GM21528 (cell line): ENCODE measurements around the gene GRID2IP.
"Not testable (repeated sequence)": the region's sequence is repeated elsewhere in the genome, so short reads cannot be mapped to it uniquely, and the experiment has no call there.

Experiments used
- ATAC-seq: cut with Tn5 transposase; IDR thresholded peaks from one replicate; pipeline ENCODE4 v1.9.1; 2021; ENCODE audit warnings: mild to moderate bottlenecking, moderate library complexity; ENCODE audit not compliant: unreplicated experiment, low FRiP score

GRID2IP gene

GRCh38 chr7:6495597-6496262 is 55.5 kb downstream of the GRID2IP start:
- ATAC-seq: no peak

- ATAC-seq: no peak
Observed at GRCh38 chr7:6494365-6494764, 56.9 kb downstream of the GRID2IP start.

- no peak for ATAC-seq
Observed at GRCh38 chr7:6491194-6491593, 60.1 kb downstream of the GRID2IP start.

DNA sequence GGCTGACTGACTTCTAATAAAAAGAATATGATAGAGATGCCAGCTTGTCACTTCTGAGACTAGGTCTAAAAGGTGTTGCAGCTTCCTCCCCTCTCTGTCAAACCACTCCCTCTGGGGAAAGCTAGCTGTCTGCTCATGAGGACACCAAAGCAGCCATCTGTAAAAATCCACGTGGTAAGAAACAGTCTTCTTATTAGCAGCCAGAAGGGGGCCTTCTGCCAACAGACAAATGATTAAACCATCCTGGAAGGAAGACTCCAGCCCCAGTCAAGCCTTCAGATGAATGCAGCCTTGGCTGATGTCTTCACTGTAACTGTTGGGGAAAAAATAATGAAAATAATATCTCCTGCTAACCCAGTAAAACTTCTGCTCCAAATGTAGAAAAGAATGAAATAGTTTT is 61.6 kb downstream of the GRID2IP start:
- no peak for ATAC-seq

GRCh38 chr7:6487184-6487545 is 64.1 kb downstream of the GRID2IP start:
- no peak for ATAC-seq

- no peak for ATAC-seq
Observed at GRCh38 chr7:6486438-6487183, 64.7 kb downstream of the GRID2IP start.

- ATAC-seq: no peak
Observed at GRCh38 chr7:6482743-6483119, 68.5 kb downstream of the GRID2IP start.

DNA sequence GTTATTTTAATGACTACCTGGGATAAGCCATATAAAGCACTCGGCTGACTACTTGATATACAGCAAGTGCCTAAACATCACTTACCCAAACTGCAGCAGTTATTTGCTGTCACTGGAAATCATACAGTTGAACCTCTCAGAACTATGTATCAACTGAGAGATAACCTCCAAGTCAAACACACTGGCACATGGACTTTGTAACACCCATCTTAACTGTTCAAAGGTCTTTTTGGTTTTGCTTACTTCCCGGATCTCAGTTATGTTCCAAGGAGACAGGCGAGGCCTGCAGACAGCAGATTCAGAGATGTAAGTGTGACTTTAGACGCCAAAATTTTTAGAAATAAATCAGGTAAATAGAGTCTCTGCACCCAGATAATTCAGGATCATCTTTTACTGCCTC is 69.0 kb downstream of the GRID2IP start:
- ATAC-seq: no peak

- ATAC-seq: no peak
Observed at GRCh38 chr7:6481445-6481844, 69.8 kb downstream of the GRID2IP start.

DNA sequence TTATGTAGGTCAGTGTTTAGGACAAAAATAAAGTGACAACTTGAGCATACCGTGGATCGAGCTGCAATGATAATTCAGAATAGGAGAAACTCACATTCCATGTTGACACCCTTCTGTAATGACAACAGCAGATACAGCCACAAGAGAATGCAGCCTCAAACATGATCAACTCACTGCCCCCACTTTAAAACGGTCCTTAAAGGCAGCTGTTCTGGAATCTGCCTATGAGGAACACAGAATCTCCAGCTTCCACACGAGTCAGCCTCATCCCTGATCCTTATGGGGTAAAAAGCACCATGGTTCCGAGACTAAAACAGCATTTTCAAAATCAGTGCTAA is 71.0 kb downstream of the GRID2IP start:
- no peak for ATAC-seq

GRCh38 chr7:6479067-6479466 is 72.2 kb downstream of the GRID2IP start:
- ATAC-seq: no peak

- ATAC-seq: no peak
Observed at GRCh38 chr7:6478186-6478585, 73.1 kb downstream of the GRID2IP start.

DNA sequence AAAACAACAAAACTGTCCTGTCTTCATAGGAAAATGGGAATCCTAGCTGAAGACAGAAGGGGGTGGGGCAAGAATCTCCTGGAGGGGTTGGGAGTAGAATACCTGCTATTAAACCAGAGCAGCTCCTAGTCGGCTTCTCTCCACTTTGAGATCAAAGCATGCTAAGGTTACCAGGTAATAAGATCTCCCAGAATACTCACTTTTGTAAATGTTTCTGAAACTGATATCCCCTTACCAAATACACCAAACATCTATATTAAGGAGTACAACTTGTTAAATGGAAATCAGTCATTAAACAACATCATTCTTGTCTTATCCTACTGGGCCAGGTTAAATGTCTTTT is 74.0 kb downstream of the GRID2IP start:
- ATAC-seq: no peak

DNA sequence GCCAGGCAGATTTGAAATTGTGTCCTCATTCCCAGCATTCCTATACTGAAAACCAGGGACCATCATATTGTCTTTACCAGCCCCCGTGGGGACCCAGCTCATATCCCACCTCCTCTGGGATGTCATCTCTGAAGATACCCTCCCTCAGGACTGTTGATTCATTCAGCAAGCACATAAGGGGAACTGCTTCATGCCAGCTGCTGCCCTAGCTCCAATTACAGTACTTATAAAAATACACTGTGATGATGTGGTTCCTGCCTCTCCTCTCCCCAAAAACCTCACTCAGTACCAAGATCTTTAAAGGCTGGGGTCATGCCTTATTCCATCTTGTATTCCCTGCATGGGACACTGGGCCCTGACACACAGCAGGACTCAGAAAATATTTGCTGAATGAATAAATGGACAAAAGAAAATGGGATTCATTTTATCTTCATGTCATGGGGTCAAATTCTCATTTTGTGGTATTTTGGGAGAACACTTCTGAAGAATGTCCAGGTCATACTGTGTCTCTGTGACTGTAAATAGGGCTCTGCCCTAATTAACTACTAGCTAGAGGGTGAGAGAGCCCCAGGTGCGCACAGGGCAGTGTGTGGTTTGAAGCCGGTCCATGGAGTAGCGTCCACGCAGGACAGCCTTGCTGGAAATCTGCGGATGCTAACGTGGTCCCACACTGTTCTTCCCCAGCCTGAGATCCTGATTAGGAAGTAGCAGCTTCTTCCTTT is 74.5 kb downstream of the GRID2IP start:
- no peak for ATAC-seq

GRCh38 chr7:6475433-6476186 is 75.7 kb downstream of the GRID2IP start:
- no peak for ATAC-seq

- ATAC-seq: no peak
Observed at GRCh38 chr7:6465862-6466261, 85.4 kb downstream of the GRID2IP start.

DNA sequence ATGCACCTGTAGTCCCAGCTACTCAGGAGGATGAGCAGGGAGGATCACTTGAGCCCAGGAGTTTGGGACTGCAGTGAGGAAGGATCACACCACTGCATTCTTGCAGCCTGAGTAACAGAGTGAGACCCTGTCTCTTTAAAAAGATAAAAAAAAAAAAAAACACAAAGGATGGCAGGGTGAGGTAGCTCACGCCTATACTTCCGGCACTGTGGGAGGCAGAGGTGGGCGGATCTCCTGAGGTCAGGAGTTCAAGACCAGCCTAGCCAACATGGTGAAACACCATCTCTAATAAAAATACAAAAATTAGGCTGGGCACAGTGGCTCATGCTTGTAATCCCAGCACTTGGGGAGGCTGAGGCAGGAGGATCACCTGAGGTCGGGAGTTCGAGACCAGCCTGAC is 87.7 kb downstream of the GRID2IP start:
- not testable (repeated sequence) for ATAC-seq

- no peak for ATAC-seq
Observed at GRCh38 chr7:6461946-6462550, 89.2 kb downstream of the GRID2IP start.

- no peak for ATAC-seq
Observed at GRCh38 chr7:6460990-6461584, 90.2 kb downstream of the GRID2IP start.

DNA sequence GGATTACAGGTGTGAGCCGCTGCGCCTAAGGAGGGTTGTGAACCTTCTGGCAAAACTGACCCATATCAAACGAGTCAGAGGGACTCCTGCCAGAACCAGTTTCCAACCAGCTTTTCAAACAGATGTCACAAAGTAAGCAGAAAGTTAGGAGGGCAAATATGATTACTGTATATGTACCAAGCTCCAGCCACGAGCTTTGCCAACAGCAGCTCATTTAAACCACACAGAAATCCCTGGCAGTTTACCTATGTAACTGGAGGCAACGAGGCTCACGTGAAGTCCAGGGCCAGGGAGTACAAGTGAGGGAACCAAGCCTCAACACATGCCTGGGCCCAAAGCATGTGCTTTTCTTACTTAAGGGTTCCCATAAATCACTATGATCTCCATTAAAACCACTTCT is 91.0 kb downstream of the GRID2IP start:
- ATAC-seq: no peak
